H1 (cell line): ENCODE data around the gene FBXL15. TPM values are rescaled to one million over a fixed set of nuclear protein-coding genes. Genes with fewer than 3 reads are reported as not detected.

Experiments
- CTCF ChIA-PET: fragments of 300-600 bp; sonication (Branson Sonifier 250); formaldehyde crosslinking; loops from one replicate; lab custom pipeline; 2021; ENCODE audit not compliant: partially characterized antibody; lab: Charles Lee
- POLR2A ChIA-PET: fragments of 300-600 bp; sonication (Branson Sonifier 250); formaldehyde crosslinking; loops from one replicate; lab custom pipeline; 2021; ENCODE audit warnings: inconsistent platforms; ENCODE audit not compliant: partially characterized antibody; lab: Charles Lee
- DNase-seq, 2 experiments: peaks; one replicate each; pipeline versions ENCODE4 v3.0.0 to v3.0.0-alpha.2; 2010 to 2022; ENCODE audit warnings: low spot score in 2 of 2, low read depth in 1 of 2, mixed read lengths in 1 of 2
- FAIRE-seq: peaks from 2 replicates; lab custom pipeline; 2011; peaks lifted over from hg19 to GRCh38; lab: Jason Lieb, UNC
- H2AFZ ChIP-seq: 2 replicates; pipeline ENCODE4 v1.8.1; 2012; ENCODE audit warnings: low read length, inconsistent platforms
- H2AK5ac ChIP-seq: 2 replicates; pipeline ENCODE4 v1.6.1; 2013; ENCODE audit warnings: low read depth, low read length
- H2BK120ac ChIP-seq: replicated peaks from 2 replicates; pipeline ENCODE3; 2013; ENCODE audit warnings: low read depth, low read length, inconsistent platforms
- H2BK12ac ChIP-seq: 2 replicates; pipeline ENCODE4 v1.6.1; 2013; ENCODE audit warnings: low read depth, low read length
- H2BK15ac ChIP-seq: 2 replicates; pipeline ENCODE4 v1.6.1; 2013; ENCODE audit warnings: low read length
- H2BK20ac ChIP-seq: 2 replicates; pipeline ENCODE4 v1.6.1; 2013; ENCODE audit warnings: low read length
- H2BK5ac ChIP-seq: 2 replicates; pipeline ENCODE4 v1.6.1; 2013; ENCODE audit warnings: low read depth, low read length
- H3K14ac ChIP-seq: 2 replicates; pipeline ENCODE4 v1.6.1; 2013; ENCODE audit warnings: inconsistent platforms; ENCODE audit not compliant: insufficient read length
- H3K18ac ChIP-seq: 2 replicates; pipeline ENCODE4 v1.6.1; 2013; ENCODE audit warnings: low read length; ENCODE audit errors: extremely low read depth
- H3K23ac ChIP-seq: 2 replicates; pipeline ENCODE4 v1.6.1; 2013; ENCODE audit warnings: inconsistent platforms; ENCODE audit not compliant: insufficient read length
- H3K23me2 ChIP-seq: 2 replicates; pipeline ENCODE4 v1.6.1; 2013; ENCODE audit warnings: low read depth, low read length
- H3K27ac ChIP-seq: 2 replicates; pipeline ENCODE4 v1.6.1; 2011; ENCODE audit warnings: low read depth, low read length, inconsistent platforms
- H3K27me3 ChIP-seq, 4 experiments: replicated peaks in 1 of 4; 1 replicate in 1 of 4; 2 replicates in 3 of 4; pipeline versions ENCODE4 v1.6.1 to v1.8.1; 2011 to 2013; ENCODE audit warnings: low read length in 3 of 4, mild to moderate bottlenecking in 3 of 4, inconsistent platforms in 2 of 4, mixed read lengths in 2 of 4, moderate library complexity in 1 of 4; ENCODE audit not compliant: control insufficient read depth in 3 of 4, insufficient read depth in 3 of 4; ENCODE audit errors: extremely low read depth in 1 of 4
- H3K36me3 ChIP-seq, 4 experiments: 2 replicates each; pipeline versions ENCODE4 v1.6.1 to v1.8.1; 2011 to 2013; ENCODE audit warnings: mild to moderate bottlenecking in 4 of 4, low read length in 3 of 4, moderate library complexity in 2 of 4, control low read depth in 1 of 4, inconsistent platforms in 1 of 4; ENCODE audit not compliant: insufficient read depth in 4 of 4, control insufficient read depth in 2 of 4
- H3K4ac ChIP-seq: replicated peaks from 2 replicates; pipeline ENCODE3; 2013; ENCODE audit warnings: low read length, low read depth, mixed read lengths, inconsistent platforms; ENCODE audit not compliant: insufficient read length
- H3K4me1 ChIP-seq, 4 experiments: replicated peaks in 1 of 4; 1 replicate in 1 of 4; 2 replicates in 3 of 4; pipeline versions ENCODE4 v1.6.1 to v1.8.1; 2011 to 2013; ENCODE audit warnings: low read length in 3 of 4, inconsistent platforms in 2 of 4, mixed read lengths in 1 of 4; ENCODE audit not compliant: insufficient read depth in 4 of 4, control insufficient read depth in 3 of 4
- H3K4me2 ChIP-seq, 2 experiments: 2 replicates each; pipeline versions ENCODE4 v1.6.1 to v1.8.1; 2011 to 2013; ENCODE audit warnings: low read depth in 2 of 2, low read length in 2 of 2, control low read depth in 1 of 2, inconsistent platforms in 1 of 2, mild to moderate bottlenecking in 1 of 2; ENCODE audit not compliant: insufficient read depth in 1 of 2
- H3K4me3 ChIP-seq, 4 experiments: fragments of 200-600, 300-600 bp in 1 of 4; sonication (generic), shearing (Covaris generic), sonication (Bioruptor Twin) in 1 of 4; 2 replicates each; pipeline versions ENCODE4 v1.5.1 to v1.8.1; 2011 to 2016; ENCODE audit warnings: low read length in 4 of 4, low read depth in 3 of 4, control low read depth in 2 of 4, inconsistent platforms in 2 of 4, mild to moderate bottlenecking in 2 of 4, mixed read lengths in 1 of 4, moderate library complexity in 1 of 4; ENCODE audit not compliant: insufficient read depth in 2 of 4; ENCODE audit errors: extremely low read depth in 1 of 4
- H3K56ac ChIP-seq: replicated peaks from 2 replicates; pipeline ENCODE3; 2013; ENCODE audit warnings: low read depth, mild to moderate bottlenecking, mixed read lengths, low read length, inconsistent platforms; ENCODE audit not compliant: insufficient read length
- H3K79me1 ChIP-seq: 2 replicates; pipeline ENCODE4 v1.6.1; 2013; ENCODE audit warnings: low read depth, low read length, control low read depth
- H3K79me2 ChIP-seq, 2 experiments: 2 replicates each; pipeline versions ENCODE4 v1.6.1 to v1.8.1; 2012 to 2013; ENCODE audit warnings: low read length in 2 of 2, mild to moderate bottlenecking in 2 of 2, inconsistent platforms in 1 of 2; ENCODE audit not compliant: insufficient read depth in 2 of 2, control insufficient read depth in 1 of 2
- H3K9ac ChIP-seq, 4 experiments: replicated peaks in 1 of 4; 1 replicate in 1 of 4; 2 replicates in 3 of 4; pipeline versions ENCODE4 v1.6.1 to v1.8.1; 2011 to 2013; ENCODE audit warnings: low read depth in 3 of 4, low read length in 3 of 4, control low read depth in 2 of 4, mild to moderate bottlenecking in 2 of 4, moderate library complexity in 2 of 4, inconsistent platforms in 1 of 4; ENCODE audit errors: extremely low read depth in 1 of 4
- H3K9me3 ChIP-seq, 2 experiments: 2 replicates each; pipeline versions ENCODE4 v1.6.1 to v1.8.1; 2012 to 2013; ENCODE audit warnings: mild to moderate bottlenecking in 2 of 2, moderate library complexity in 2 of 2, control low read depth in 1 of 2, inconsistent platforms in 1 of 2, low read depth in 1 of 2, low read length in 1 of 2, mixed read lengths in 1 of 2; ENCODE audit not compliant: insufficient read depth in 2 of 2
- H4K20me1 ChIP-seq, 2 experiments: replicated peaks in 1 of 2; 2 replicates each; pipeline versions ENCODE3 to v1.8.1; 2011 to 2013; ENCODE audit warnings: inconsistent platforms in 2 of 2, low read length in 2 of 2, mild to moderate bottlenecking in 1 of 2; ENCODE audit not compliant: insufficient read depth in 2 of 2, control insufficient read depth in 1 of 2
- H4K5ac ChIP-seq: 2 replicates; pipeline ENCODE4 v1.6.1; 2013; ENCODE audit warnings: low read length, low read depth, mixed read lengths, inconsistent platforms; ENCODE audit not compliant: insufficient read length
- H4K8ac ChIP-seq: 2 replicates; pipeline ENCODE4 v1.8.0; 2013; ENCODE audit warnings: mild to moderate bottlenecking, moderate library complexity, low read length, inconsistent platforms; ENCODE audit not compliant: insufficient read depth; ENCODE audit errors: extremely low read depth
- H4K91ac ChIP-seq: replicated peaks from 2 replicates; pipeline ENCODE3; 2013; ENCODE audit warnings: low read length, mixed read lengths, inconsistent platforms; ENCODE audit not compliant: insufficient read length
- ATF3 ChIP-seq: IDR thresholded peaks from 2 replicates; pipeline ENCODE4 v1.6.1; 2011; ENCODE audit warnings: low read depth, mild to moderate bottlenecking, low read length; ENCODE audit not compliant: insufficient read depth
- CBX8 ChIP-seq: fragments of 300-800, 300-1000 bp; sonication (generic); IDR thresholded peaks from 2 replicates; pipeline ENCODE4 v1.7.1; 2016; ENCODE audit warnings: low read depth, low read length, borderline replicate concordance
- CHD1 ChIP-seq: IDR thresholded peaks from 2 replicates; pipeline ENCODE4 v1.6.1; 2012; ENCODE audit warnings: low read depth, low read length, improper control_type of control experiment
- JUN ChIP-seq: IDR thresholded peaks from 2 replicates; pipeline ENCODE4 v1.6.1; 2011; ENCODE audit warnings: low read depth, mild to moderate bottlenecking, improper control_type of control experiment, low read length
- JUND ChIP-seq: IDR thresholded peaks from 2 replicates; pipeline ENCODE4 v1.6.1; 2011; ENCODE audit warnings: mild to moderate bottlenecking, improper control_type of control experiment, low read length
- KDM4A ChIP-seq: IDR thresholded peaks from one replicate; pipeline ENCODE4 v1.7.1; 2012; ENCODE audit warnings: low read depth, mild to moderate bottlenecking, moderate library complexity, low read length, inconsistent platforms; ENCODE audit not compliant: severe bottlenecking
- POLR2A ChIP-seq, 2 experiments: IDR thresholded peaks; 1 replicate in 1 of 2; 2 replicates in 1 of 2; pipeline ENCODE4 v1.6.1; 2011; ENCODE audit warnings: low read depth in 2 of 2, low read length in 2 of 2, mild to moderate bottlenecking in 2 of 2; ENCODE audit errors: control extremely low read depth in 1 of 2
- RAD21 ChIP-seq, 2 experiments: IDR thresholded peaks in 1 of 2; conservative IDR thresholded peaks in 1 of 2; 2 replicates each; pipeline ENCODE4 v1.6.1; 2011; ENCODE audit warnings: low read depth in 2 of 2, low read length in 2 of 2, improper control_type of control experiment in 1 of 2, inconsistent platforms in 1 of 2, mild to moderate bottlenecking in 1 of 2, moderate library complexity in 1 of 2
- RNF2 ChIP-seq: fragments of 200-900, 300-1000 bp; sonication (generic); IDR thresholded peaks from 2 replicates; pipeline ENCODE4 v1.7.1; 2016; ENCODE audit warnings: borderline replicate concordance, low read depth, mild to moderate bottlenecking, antibody characterized with exemption, low read length; ENCODE audit not compliant: poor library complexity, severe bottlenecking; ENCODE audit errors: missing control alignments
- ZNF274 ChIP-seq: IDR thresholded peaks from 2 replicates; pipeline ENCODE4 v1.7.0; 2012; ENCODE audit warnings: low read length, borderline replicate concordance; ENCODE audit errors: extremely low read depth
- WGBS, 2 experiments: shearing (Covaris generic) in 1 of 2; methylation state at CpG; one replicate each; pipeline versions ENCODE4 v1.1.6 to v1.1.7; 2013 to 2015; ENCODE audit warnings: low lambda C conversion rate in 2 of 2, mixed read lengths in 2 of 2, inconsistent platforms in 1 of 2, low coverage in 1 of 2, missing lambda C conversion rate in 1 of 2; ENCODE audit not compliant: insufficient replicate concordance in 2 of 2, insufficient coverage in 1 of 2, insufficient read length in 1 of 2; ENCODE audit errors: extremely low coverage in 1 of 2, missing lambda C conversion rate in 1 of 2; 5-methylcytosine and 5-hydroxymethylcytosine counted together
- polyA plus RNA-seq, 7 experiments: library from polyadenylated mRNA; depleted of rRNA in 3 of 7; stranded (reverse) in 5 of 7; unstranded in 2 of 7; fragments of >200 nt in 5 of 7; fragments of 200-250 nt in 2 of 7; gene quantifications; 1 replicate in 5 of 7; 2 replicates in 1 of 7; 4 replicates in 1 of 7; pipeline versions ENCODE4 v1.2.1 to v1.2.3, GENCODE V29; 2011 to 2013; ENCODE audit warnings: missing spikeins in 2 of 7, mixed read lengths in 2 of 7
- total RNA-seq: library from RNA; stranded (reverse); fragmentation: NEBNext Ultra II Directional; extraction: Animal tissue kit (Norgen Biotek cat#: 25700); gene quantifications from 2 replicates; pipeline ENCODE4 v1.2.1, GENCODE V29; 2021

Gene FBXL15
- total and polyA plus RNA-seq, 2 of the 8 experiments (the other 6 are each of a cell fraction or from before 2014, with no cell fraction given): 11.3 to 22.6 TPM

DNA sequence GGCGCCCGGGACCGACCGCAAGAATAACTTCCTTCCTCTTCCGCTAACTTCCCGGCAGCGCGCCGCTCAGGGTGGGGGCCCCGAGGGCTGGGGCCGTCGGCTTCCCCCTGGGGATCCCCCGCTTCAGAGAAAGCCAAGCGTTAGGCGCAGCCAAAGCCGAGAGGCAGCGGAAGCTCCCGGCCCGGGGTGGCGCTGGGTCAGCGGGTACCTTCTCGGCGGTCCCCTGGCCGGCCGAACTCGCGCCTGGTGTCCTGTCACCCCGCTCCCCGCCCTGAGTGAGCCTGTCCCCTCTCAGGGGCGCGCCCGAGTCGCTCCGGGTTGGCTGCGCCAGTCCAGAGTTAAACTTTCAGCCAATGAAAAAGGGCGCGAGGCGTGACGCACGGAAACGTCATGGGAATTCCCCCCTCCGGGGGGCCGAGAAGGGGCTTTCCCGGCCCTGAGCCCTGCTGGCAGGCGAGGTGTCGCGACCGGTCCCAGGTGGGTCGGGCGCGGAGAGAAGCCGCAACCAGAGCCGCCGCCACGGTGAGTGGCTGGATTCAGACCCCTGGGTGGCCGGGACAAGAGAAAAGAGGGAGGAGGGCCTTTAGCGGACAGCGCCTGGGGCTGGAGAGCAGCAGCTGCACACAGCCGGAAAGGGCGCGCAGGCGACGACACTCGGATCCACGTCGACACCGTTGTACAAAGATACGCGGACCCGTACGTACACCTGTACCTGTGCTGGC, 26.4 kb upstream of the FBXL15 start:
- POLR2A ChIA-PET: interaction anchor here (1.0 to 5.8 kb wide), 10 partner anchors 11 to 243 kb away, joined by 3 to 33 read pairs (median 6); partner anchors contain the start of genes FBXL15 and NOLC1
- 3% methylated on average over 58 of the region's 71 CpGs; no CpG with 5 or more reads in 1 of the 2 experiments for WGBS, 2 experiments
- TF ChIP-seq CHD1 (no peak), POLR2A (IDR thresholded peaks at IDR 0.05; ENCODE audit: control extremely low read depth in 1 of 2, low read depth in 2 of 2, low read length in 2 of 2) (no peak; a peak in 1 of 3 replicates), ATF3 (no peak), KDM4A (peak; percentile 66), RAD21 (IDR thresholded peaks at IDR 0.05 in 1 of 2, conservative IDR thresholded peaks at IDR 0.05 in 1 of 2; ENCODE audit: low read depth in 2 of 2, low read length in 2 of 2) (peak; percentile 69 to 81), ZNF274 (no peak), CBX8 (no peak), RNF2 (no peak), JUN (no peak), JUND (no peak)

More for the DNA sequence above, 26.4 kb upstream of the FBXL15 start:
- no peaks in the 10 kb centered on the region for H3K9me3 ChIP-seq
- H3K36me3 ChIP-seq: peaks cover 0 to 4% (median 2%) of the 10 kb centered on the region in 4 experiments; a peak in 4 of 8 replicates
- H2BK5ac ChIP-seq: no peak overlapping the region
- CTCF ChIA-PET: interaction anchor here (0.5 to 16.4 kb wide), 27 partner anchors 11 to 395 kb away, joined by 3 to 357 read pairs (median 5); partner anchors contain the start of genes C10orf95, CUEDC2, ELOVL3 and FBXL15
- peak overlapping the region; percentile 29 to 69 (median 55) for H3K4me3 ChIP-seq
- H3K56ac ChIP-seq: peak overlapping the region; percentile 56
- peaks cover 0 to 17% (median 9%) of the 10 kb centered on the region in 4 experiments; a peak in 6 of 7 replicates for H3K4me1 ChIP-seq
- no peaks in the 10 kb centered on the region for H3K79me2 ChIP-seq
- no peak overlapping the region for H4K91ac ChIP-seq
- peaks cover 13% of the 10 kb centered on the region for H3K23me2 ChIP-seq
- peak overlapping the region; percentile 66; the same call in 1 of the 2 replicates for H2BK15ac ChIP-seq
- H3K14ac ChIP-seq: no peak overlapping the region
- H2BK12ac ChIP-seq: peak overlapping the region; percentile 72
- no peak overlapping the region for H4K5ac ChIP-seq
- FAIRE-seq (no peak), DNase-seq (peak; percentile 65 to 96)
- H2AFZ ChIP-seq: no peak overlapping the region
- H3K27ac ChIP-seq: peak overlapping the region; percentile 69; the same call in 1 of the 2 replicates
- peak overlapping the region; percentile 21 for H3K4ac ChIP-seq
- H2BK120ac ChIP-seq: no peak overlapping the region
- no peak overlapping the region for H2BK20ac ChIP-seq
- H3K18ac ChIP-seq: no peak overlapping the region; the same call in none of the 2 replicates
- H3K27me3 ChIP-seq: peaks cover 0 to 22% (median 20%) of the 10 kb centered on the region in 4 experiments; a peak in 6 of 7 replicates
- peak overlapping the region in 3 of 4 experiments; percentile 51 to 67 (median 54); a peak in 6 of 7 replicates for H3K9ac ChIP-seq
- peak overlapping the region; percentile 98 to 100 for H3K4me2 ChIP-seq
- H3K23ac ChIP-seq: no peak overlapping the region
- H3K79me1 ChIP-seq: no peaks in the 10 kb centered on the region
- peaks cover 3 to 10% of the 10 kb centered on the region in 2 experiments for H4K20me1 ChIP-seq
- peak overlapping the region; percentile 91; the same call in 1 of the 2 replicates for H4K8ac ChIP-seq
- H2AK5ac ChIP-seq: peak overlapping the region; percentile 43; the same call in 1 of the 2 replicates
